Esophagus muscularis mucosa (tissue), 4 donors: ENCODE results near the gene CDH7.

Experiments used
- CTCF ChIP-seq, 3 experiments: fragments of 200-600 bp in 2 of 3; fragments of 450-650 bp in 1 of 3; sonication (generic) in 2 of 3; IDR thresholded peaks; one replicate each; pipeline ENCODE4 v1.5.1; 2017 to 2019; ENCODE audit warnings: antibody characterized with exemption in 3 of 3, mild to moderate bottlenecking in 2 of 3, moderate library complexity in 1 of 3
- EP300 ChIP-seq: sonication (generic); formaldehyde crosslinking; IDR thresholded peaks from one replicate; pipeline ENCODE4 v1.6.1; 2017; ENCODE audit warnings: antibody characterized with exemption
- POLR2A ChIP-seq: fragments of 450-650 bp; IDR thresholded peaks from one replicate; pipeline ENCODE4 v1.6.1; 2017; ENCODE audit warnings: antibody characterized with exemption, moderate library complexity, mild to moderate bottlenecking, low read depth
- POLR2AphosphoS5 ChIP-seq, 2 donors: sonication (generic); formaldehyde crosslinking; IDR thresholded peaks; one replicate each; pipeline ENCODE4 v1.6.1; 2017; ENCODE audit warnings: antibody characterized with exemption in 2 of 2

- TF ChIP-seq CTCF (IDR thresholded peaks at IDR 0.05), result no peak
- no peak for TF ChIP-seq EP300
- TF ChIP-seq POLR2A, result no peak
- no peak for TF ChIP-seq POLR2AphosphoS5 (IDR thresholded peaks at IDR 0.05)
These were observed 150.7 kb downstream of the CDH7 start for GRCh38 chr18:65901522-65901921.
